Naive thymus-derived CD4-positive, alpha-beta T cell (primary cell): ENCODE measurements around the gene SNX18. TPM values are rescaled to one million over a fixed set of nuclear protein-coding genes. Genes with fewer than 3 reads are reported as not detected.

Source experiments
- ATAC-seq: fragments of 150-1000 bp; cut with Tn5 transposase; 2 replicates; pipeline ENCODE4 v1.10.0; 2021; ENCODE audit warnings: mild to moderate bottlenecking, moderate library complexity
- CTCF ChIA-PET: fragments of 350-600 bp; sonication (Branson Sonifier 250); formaldehyde crosslinking; loops from one replicate; lab custom pipeline; 2021; ENCODE audit warnings: antibody characterized with exemption; lab: Charles Lee
- POLR2A ChIA-PET: fragments of 350-600 bp; sonication (Branson Sonifier 250); formaldehyde crosslinking; loops from one replicate; lab custom pipeline; 2021; ENCODE audit warnings: antibody characterized with exemption, inconsistent platforms; lab: Charles Lee
- DNase-seq, 9 donors: peaks; one replicate each; pipeline versions ENCODE4 v3.0.0 to v3.0.0-alpha.2; 2020 to 2022; ENCODE audit warnings: mixed read lengths in 1 of 9
- H3K27ac ChIP-seq: one replicate; pipeline ENCODE4 v1.7.0; 2013; ENCODE audit warnings: mild to moderate bottlenecking, low read depth, low read length, moderate library complexity
- H3K27me3 ChIP-seq, 2 donors: one replicate each; pipeline ENCODE4 v1.7.0; 2013; ENCODE audit warnings: low read length in 2 of 2, mild to moderate bottlenecking in 2 of 2, moderate library complexity in 2 of 2; ENCODE audit not compliant: control insufficient read depth in 2 of 2, insufficient read depth in 2 of 2
- H3K36me3 ChIP-seq, 3 experiments: 1 replicate in 2 of 3; 2 replicates in 1 of 3; pipeline ENCODE4 v1.7.0; 2013; ENCODE audit warnings: low read length in 3 of 3, mild to moderate bottlenecking in 3 of 3, moderate library complexity in 1 of 3; ENCODE audit not compliant: insufficient read depth in 3 of 3, control insufficient read depth in 2 of 3
- H3K4me1 ChIP-seq, 2 donors: one replicate each; pipeline ENCODE4 v1.7.0; 2013; ENCODE audit warnings: low read length in 2 of 2, mild to moderate bottlenecking in 2 of 2, moderate library complexity in 1 of 2; ENCODE audit not compliant: control insufficient read depth in 2 of 2, insufficient read depth in 2 of 2
- H3K4me3 ChIP-seq: 2 replicates; pipeline ENCODE4 v1.7.0; 2013; ENCODE audit warnings: mild to moderate bottlenecking, low read length
- H3K9me3 ChIP-seq, 3 experiments: 1 replicate in 2 of 3; 2 replicates in 1 of 3; pipeline ENCODE4 v1.7.0; 2013; ENCODE audit warnings: low read length in 3 of 3; ENCODE audit not compliant: control insufficient read depth in 2 of 3
- H3K27ac Mint-ChIP-seq, 9 donors: one replicate each; pipeline ENCODE4 v1.8.0; 2020 to 2022; ENCODE audit warnings: mixed read lengths in 9 of 9, mild to moderate bottlenecking in 8 of 9, moderate library complexity in 5 of 9, inconsistent platforms in 2 of 9
- H3K27me3 Mint-ChIP-seq, 5 donors: one replicate each; pipeline ENCODE4 v1.8.0; 2021 to 2022; ENCODE audit warnings: mixed read lengths in 5 of 5, mild to moderate bottlenecking in 1 of 5
- H3K36me3 Mint-ChIP-seq, 5 donors: one replicate each; pipeline ENCODE4 v1.8.0; 2020 to 2022; ENCODE audit warnings: mixed read lengths in 5 of 5, mild to moderate bottlenecking in 3 of 5, inconsistent platforms in 1 of 5
- H3K4me1 Mint-ChIP-seq, 7 donors: one replicate each; pipeline ENCODE4 v1.8.0; 2020 to 2022; ENCODE audit warnings: mixed read lengths in 7 of 7, mild to moderate bottlenecking in 3 of 7, inconsistent platforms in 1 of 7
- H3K4me3 Mint-ChIP-seq, 10 donors: one replicate each; pipeline ENCODE4 v1.8.0; 2020 to 2022; ENCODE audit warnings: mild to moderate bottlenecking in 10 of 10, mixed read lengths in 10 of 10, moderate library complexity in 6 of 10, inconsistent platforms in 2 of 10
- H3K9me3 Mint-ChIP-seq, 11 donors: one replicate each; pipeline ENCODE4 v1.8.0; 2020 to 2022; ENCODE audit warnings: mixed read lengths in 11 of 11, mild to moderate bottlenecking in 4 of 11, inconsistent platforms in 1 of 11, moderate library complexity in 1 of 11
- intact Hi-C, 2 donors: fragments of 100-400 bp; cut with micrococcal nuclease; formaldehyde crosslinking; loops; one replicate each; pipeline ENCODE4 v1.15.1; 2023
- polyA plus RNA-seq, 2 donors: library from polyadenylated mRNA; unstranded; fragments of 300-500 nt; fragmentation: Illumina TruSeq; gene quantifications; one replicate each; pipeline ENCODE4 v1.2.3, GENCODE V29; 2021
- total RNA-seq, 6 experiments: library from RNA in 5 of 6; stranded (reverse) in 5 of 6; gene quantifications; 1 replicate in 5 of 6; 2 replicates in 1 of 6; pipeline ENCODE4 v1.2.3 and lab custom pipeline; 2021 to 2026

The SNX18 gene
- total RNA-seq = 10 to 100 TPM; 14.3 to 40.9 (median 28.1) TPM
- polyA plus RNA-seq = 1 to 10 TPM; 3.2 to 3.7 TPM
- total RNA-seq (lab: John Stamatoyannopoulos, UW) = 29.7 reads per million, percentile 59 among the genes with 10 or more reads in this experiment

GRCh38 chr5:54517512-54518145, at the start of gene SNX18:
Gene SNX18, plus strand, starts transcription at chr5:54517759. Its CDS starts 194 bp downstream, at chr5:54517953.
- Mint-ChIP-seq H3K27me3 (peaks cover 0 to 28% (median 0%) of the 10 kb centered on the region in 5 donors), H3K27ac (peak within 1 kb of the TSS in 8 of 9 donors; percentile 52 to 87 (median 69)), H3K9me3 (peaks cover 0 to 2% (median 0%) of the 10 kb centered on the region in 11 donors), H3K4me3 (peak within 1 kb of the TSS; percentile 62 to 94 (median 91)), H3K36me3 (peaks cover 0 to 33% (median 3%) of the 10 kb centered on the region in 5 donors), H3K4me1 (peaks cover 28 to 48% (median 42%) of the 10 kb centered on the region in 7 donors)
- Histone ChIP-seq H3K27ac (peak within 1 kb of the TSS; percentile 83), H3K9me3 (no peaks in the 10 kb centered on the region), H3K4me1 (peaks cover 20 to 39% of the 10 kb centered on the region in 2 donors), H3K27me3 (no peaks in the 10 kb centered on the region), H3K36me3 (peaks cover 0 to 3% (median 0%) of the 10 kb centered on the region in 3 experiments), H3K4me3 (peak within 1 kb of the TSS; percentile 62)
- ChIA-PET POLR2A (interaction anchor here (0.6 to 5.3 kb wide), 10 partner anchors 9 to 352 kb away, joined by 3 to 54 read pairs (median 6); partner anchors contain the start of gene ARL15), CTCF (interaction anchor here (0.6 to 5.1 kb wide), 23 partner anchors 9 to 642 kb away, joined by 3 to 103 read pairs (median 6); partner anchors contain the start of gene GPX8)
- DNase-seq = peak; percentile 87 to 94 (median 92)
- ATAC-seq = peak; percentile 98
- intact Hi-C loops = loop anchor here (1.0 to 5.0 kb wide), 20 partner anchors 15 to 1195 kb away; partner anchors contain the start of genes ARL15 (in 2 of the 2), CDC20B (in 2 of the 2), DHX29 (in 1 of the 2) and GZMA (in 1 of the 2)

GRCh38 chr5:54469622-54470021, 47.9 kb upstream of the SNX18 start:
- H3K4me3 ChIP-seq = no peak overlapping the region
- intact Hi-C loops = no loop called here
- H3K4me3 Mint-ChIP-seq = peak overlapping the region in 4 of 10 donors; percentile 4 to 58 (median 16)
- H3K36me3 ChIP-seq = no peaks in the 10 kb centered on the region
- no peak for ATAC-seq
- POLR2A ChIA-PET = no interaction called here
- no peak for DNase-seq
- no peaks in the 10 kb centered on the region for H3K27me3 ChIP-seq
- H3K9me3 Mint-ChIP-seq = peaks cover 0 to 4% (median 0%) of the 10 kb centered on the region in 11 donors
- H3K27ac ChIP-seq = no peak overlapping the region
- H3K4me1 Mint-ChIP-seq = peaks cover 0 to 9% (median 8%) of the 10 kb centered on the region in 7 donors
- H3K27ac Mint-ChIP-seq = peak overlapping the region in 1 of 9 donors; percentile 16
- CTCF ChIA-PET = no interaction called here
- H3K4me1 ChIP-seq = no peaks in the 10 kb centered on the region
- peaks cover 0 to 5% (median 0%) of the 10 kb centered on the region in 5 donors for H3K36me3 Mint-ChIP-seq
- no peaks in the 10 kb centered on the region for H3K9me3 ChIP-seq
- peaks cover 0 to 9% (median 4%) of the 10 kb centered on the region in 5 donors for H3K27me3 Mint-ChIP-seq

GRCh38 chr5:54470128-54470527, 47.4 kb upstream of the SNX18 start:
- no peaks in the 10 kb centered on the region for H3K27me3 ChIP-seq
- H3K4me1 Mint-ChIP-seq = peaks cover 0 to 9% (median 8%) of the 10 kb centered on the region in 7 donors
- H3K4me3 Mint-ChIP-seq = peak overlapping the region in 2 of 10 donors; percentile 4 to 58
- DNase-seq (no peak), ATAC-seq (no peak)
- no peak overlapping the region for H3K27ac ChIP-seq
- ChIA-PET POLR2A (no interaction called here), CTCF (interaction anchor here (0.6 kb wide), 1 partner anchor 23 kb away, joined by 3 read pairs; no protein-coding TSS in a partner anchor)
- no peaks in the 10 kb centered on the region for H3K9me3 ChIP-seq
- H3K36me3 ChIP-seq = no peaks in the 10 kb centered on the region
- H3K27ac Mint-ChIP-seq = peak overlapping the region in 1 of 9 donors; percentile 16
- H3K27me3 Mint-ChIP-seq = peaks cover 0 to 9% (median 4%) of the 10 kb centered on the region in 5 donors
- H3K4me3 ChIP-seq = no peak overlapping the region
- H3K4me1 ChIP-seq = no peaks in the 10 kb centered on the region
- peaks cover 0 to 4% (median 0%) of the 10 kb centered on the region in 11 donors for H3K9me3 Mint-ChIP-seq
- H3K36me3 Mint-ChIP-seq = peaks cover 0 to 5% (median 0%) of the 10 kb centered on the region in 5 donors
- intact Hi-C loops = no loop called here

GRCh38 chr5:54470677-54471076, 46.9 kb upstream of the SNX18 start:
- DNase-seq = no peak
- ATAC-seq = no peak
- intact Hi-C loops = no loop called here
- no peak overlapping the region for H3K4me3 Mint-ChIP-seq
- peaks cover 0 to 9% (median 4%) of the 10 kb centered on the region in 5 donors for H3K27me3 Mint-ChIP-seq
- Histone ChIP-seq H3K27me3 (no peaks in the 10 kb centered on the region), H3K4me1 (no peaks in the 10 kb centered on the region), H3K4me3 (no peak overlapping the region), H3K27ac (no peak overlapping the region), H3K9me3 (no peaks in the 10 kb centered on the region), H3K36me3 (no peaks in the 10 kb centered on the region)
- CTCF ChIA-PET = interaction anchor here (0.6 kb wide), 1 partner anchor 24 kb away, joined by 3 read pairs; no protein-coding TSS in a partner anchor
- peaks cover 0 to 5% (median 0%) of the 10 kb centered on the region in 5 donors for H3K36me3 Mint-ChIP-seq
- POLR2A ChIA-PET = no interaction called here
- peaks cover 0 to 4% (median 0%) of the 10 kb centered on the region in 11 donors for H3K9me3 Mint-ChIP-seq
- peaks cover 0 to 9% (median 8%) of the 10 kb centered on the region in 7 donors for H3K4me1 Mint-ChIP-seq
- H3K27ac Mint-ChIP-seq = no peak overlapping the region

GRCh38 chr5:54471398-54471797, 46.2 kb upstream of the SNX18 start:
- H3K27me3 ChIP-seq = no peaks in the 10 kb centered on the region
- ChIA-PET POLR2A (no interaction called here), CTCF (no interaction called here)
- DNase-seq = no peak
- Mint-ChIP-seq H3K27ac (no peak overlapping the region), H3K4me3 (no peak overlapping the region), H3K27me3 (peaks cover 0 to 8% (median 4%) of the 10 kb centered on the region in 5 donors), H3K36me3 (peaks cover 0 to 3% (median 0%) of the 10 kb centered on the region in 5 donors), H3K4me1 (peaks cover 0 to 9% (median 8%) of the 10 kb centered on the region in 7 donors), H3K9me3 (peaks cover 0 to 3% (median 0%) of the 10 kb centered on the region in 11 donors)
- H3K36me3 ChIP-seq = no peaks in the 10 kb centered on the region
- H3K27ac ChIP-seq = no peak overlapping the region
- no peak overlapping the region for H3K4me3 ChIP-seq
- no peaks in the 10 kb centered on the region for H3K4me1 ChIP-seq
- no peak for ATAC-seq
- intact Hi-C loops = no loop called here
- H3K9me3 ChIP-seq = no peaks in the 10 kb centered on the region

- H3K27ac ChIP-seq = no peak overlapping the region
- Mint-ChIP-seq H3K27ac (no peak overlapping the region), H3K9me3 (peaks cover 0 to 5% (median 0%) of the 10 kb centered on the region in 11 donors), H3K4me1 (peaks cover 0 to 4% (median 0%) of the 10 kb centered on the region in 7 donors), H3K27me3 (peaks cover 0 to 15% (median 9%) of the 10 kb centered on the region in 5 donors), H3K4me3 (no peak overlapping the region), H3K36me3 (no peaks in the 10 kb centered on the region)
- H3K4me3 ChIP-seq = no peak overlapping the region
- DNase-seq (no peak), ATAC-seq (no peak)
- H3K36me3 ChIP-seq = no peaks in the 10 kb centered on the region
- CTCF ChIA-PET = no interaction called here
- H3K27me3 ChIP-seq = no peaks in the 10 kb centered on the region
- intact Hi-C loops = no loop called here
- H3K4me1 ChIP-seq = no peaks in the 10 kb centered on the region
- POLR2A ChIA-PET = no interaction called here
- no peaks in the 10 kb centered on the region for H3K9me3 ChIP-seq
Observed at GRCh38 chr5:54476682-54477081, 40.9 kb upstream of the SNX18 start.
